ENCODE results near the gene ANO2.

Gene ANO2

DNA sequence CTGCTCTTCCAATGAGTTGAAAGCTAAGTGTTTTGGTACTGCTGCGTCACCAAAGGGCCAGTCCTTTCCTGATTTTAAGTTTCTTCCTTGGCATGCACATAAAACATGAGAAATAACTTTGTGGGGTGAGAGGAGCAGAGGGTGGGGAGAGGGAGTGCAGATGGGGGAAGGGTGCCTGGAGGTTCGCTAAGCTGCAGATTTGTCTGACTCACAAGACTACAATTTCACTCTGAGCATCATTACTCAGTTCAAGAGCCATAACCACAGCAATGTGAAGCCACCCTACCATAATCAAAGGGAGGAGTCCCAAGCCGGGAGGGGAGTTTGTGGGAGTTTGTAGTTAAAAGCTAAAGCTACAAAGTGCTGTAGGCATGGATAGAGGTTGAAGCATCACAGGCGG is 136.1 kb downstream of the ANO2 start:
- Histone ChIP-seq H3K18ac (ENCODE audit: low read depth in 1 of 2, low read length in 2 of 2) (no peak overlapping the region), H2BK5ac (ENCODE audit: low read depth, low read length, poor library complexity, severe bottlenecking) (no peak overlapping the region), H2BK120ac (ENCODE audit: low read depth, low read length) (no peak overlapping the region), H3K79me1 (replicated peaks; ENCODE audit: low read length, poor library complexity, severe bottlenecking) (no peaks in the 10 kb centered on the region), H3K4me3 (ENCODE audit: insufficient read depth in 1 of 2, low read depth in 1 of 2, low read length in 2 of 2) (no peak overlapping the region), H2AK5ac (ENCODE audit: low read length, severe bottlenecking) (no peak overlapping the region), H4K8ac (ENCODE audit: low read length) (no peak overlapping the region), H3K4me1 (ENCODE audit: control insufficient read depth, insufficient read depth, low read depth, low read length) (peaks cover 6% of the 10 kb centered on the region), H3K9me3 (ENCODE audit: control insufficient read depth, low read length) (no peaks in the 10 kb centered on the region), H3K4ac (ENCODE audit: low read depth in 1 of 2, low read length in 2 of 2) (no peak overlapping the region), H2BK15ac (ENCODE audit: low read depth, poor library complexity, severe bottlenecking) (no peak overlapping the region), H2BK12ac (ENCODE audit: low read length in 2 of 2) (no peak overlapping the region), H3K36me3 (ENCODE audit: control insufficient read depth in 1 of 2, insufficient read depth in 2 of 2, low read depth in 1 of 2, low read length in 2 of 2) (no peaks in the 10 kb centered on the region), H4K91ac (ENCODE audit: low read length) (no peak overlapping the region), H3K4me2 (ENCODE audit: low read length, poor library complexity, severe bottlenecking) (no peak overlapping the region), H3K27ac (ENCODE audit: low read length, poor library complexity, severe bottlenecking) (no peak overlapping the region), H3K23ac (ENCODE audit: low read length in 2 of 2) (no peak overlapping the region), H3K14ac (ENCODE audit: low read length in 2 of 2) (no peak overlapping the region), H2AFZ (ENCODE audit: low read depth, low read length) (no peak overlapping the region), H3K27me3 (ENCODE audit: control insufficient read depth in 1 of 2, insufficient read depth in 1 of 2, low read length in 2 of 2) (peaks cover 1 to 23% of the 10 kb centered on the region in 2 experiments), H3K9ac (ENCODE audit: low read length) (no peak overlapping the region)
- DNase-seq = peak; percentile 63
- WGBS = 57% methylated on average over 2 of the region's 4 CpGs

DNA sequence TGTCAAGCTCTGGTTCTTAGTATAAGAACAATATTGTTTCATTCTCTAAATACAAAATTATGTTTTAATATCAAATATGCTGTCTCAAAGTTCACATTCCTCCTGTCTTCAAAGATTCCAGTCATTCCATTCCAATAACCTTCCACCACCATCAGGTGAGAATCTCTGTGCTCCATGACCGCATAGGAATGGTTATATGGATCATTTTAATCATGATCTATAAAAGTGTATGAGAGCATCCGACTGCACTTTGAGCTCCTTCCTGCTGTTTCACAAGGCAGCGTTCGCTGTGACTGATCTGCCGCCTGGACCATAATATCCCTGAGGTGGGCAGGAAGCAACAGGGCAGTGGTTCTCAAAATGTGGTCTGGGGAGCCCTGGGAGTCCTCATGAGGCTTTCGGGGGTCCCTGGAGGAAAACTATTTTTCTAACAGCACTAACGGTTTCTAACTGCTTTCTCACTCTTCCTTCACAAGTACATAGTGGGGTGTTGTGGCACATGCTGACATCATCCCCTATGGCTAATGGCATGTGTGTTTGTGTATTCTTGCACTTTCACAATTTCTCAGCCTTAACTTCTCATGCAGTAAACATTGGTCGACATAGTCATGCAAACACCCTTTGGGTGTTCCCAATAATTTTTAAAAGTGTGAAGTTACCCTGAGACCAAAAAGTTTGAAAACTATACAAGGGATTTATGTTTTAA is 137.4 kb downstream of the ANO2 start:
- no peak overlapping the region for H2AK5ac ChIP-seq (ENCODE audit: low read length, severe bottlenecking)
- H2AFZ ChIP-seq (ENCODE audit: low read depth, low read length) = no peak overlapping the region
- H3K4me3 ChIP-seq (ENCODE audit: insufficient read depth in 1 of 2, low read depth in 1 of 2, low read length in 2 of 2) = no peak overlapping the region
- H3K27ac ChIP-seq (ENCODE audit: low read length, poor library complexity, severe bottlenecking) = no peak overlapping the region
- no peak overlapping the region for H3K4me2 ChIP-seq (ENCODE audit: low read length, poor library complexity, severe bottlenecking)
- no peak overlapping the region for H4K91ac ChIP-seq (ENCODE audit: low read length)
- DNase-seq = peak; percentile 14
- no peak overlapping the region for H2BK15ac ChIP-seq (ENCODE audit: low read depth, poor library complexity, severe bottlenecking)
- no peaks in the 10 kb centered on the region for H3K9me3 ChIP-seq (ENCODE audit: control insufficient read depth, low read length)
- peaks cover 6% of the 10 kb centered on the region for H3K4me1 ChIP-seq (ENCODE audit: control insufficient read depth, insufficient read depth, low read depth, low read length)
- H3K18ac ChIP-seq (ENCODE audit: low read depth in 1 of 2, low read length in 2 of 2) = no peak overlapping the region
- WGBS = 83% methylated on average over 6 of the region's 8 CpGs
- H3K9ac ChIP-seq (ENCODE audit: low read length) = no peak overlapping the region
- no peak overlapping the region for H3K4ac ChIP-seq (ENCODE audit: low read depth in 1 of 2, low read length in 2 of 2)
- no peak overlapping the region for H3K14ac ChIP-seq (ENCODE audit: low read length in 2 of 2)
- H3K79me1 ChIP-seq (replicated peaks; ENCODE audit: low read length, poor library complexity, severe bottlenecking) = no peaks in the 10 kb centered on the region
- peaks cover 3 to 36% of the 10 kb centered on the region in 2 experiments for H3K27me3 ChIP-seq (ENCODE audit: control insufficient read depth in 1 of 2, insufficient read depth in 1 of 2, low read length in 2 of 2)
- no peak overlapping the region for H4K8ac ChIP-seq (ENCODE audit: low read length)
- no peak overlapping the region for H2BK5ac ChIP-seq (ENCODE audit: low read depth, low read length, poor library complexity, severe bottlenecking)
- no peak overlapping the region for H2BK12ac ChIP-seq (ENCODE audit: low read length in 2 of 2)
- H3K36me3 ChIP-seq (ENCODE audit: control insufficient read depth in 1 of 2, insufficient read depth in 2 of 2, low read depth in 1 of 2, low read length in 2 of 2) = no peaks in the 10 kb centered on the region
- no peak overlapping the region for H3K23ac ChIP-seq (ENCODE audit: low read length in 2 of 2)
- no peak overlapping the region for H2BK120ac ChIP-seq (ENCODE audit: low read depth, low read length)

DNA sequence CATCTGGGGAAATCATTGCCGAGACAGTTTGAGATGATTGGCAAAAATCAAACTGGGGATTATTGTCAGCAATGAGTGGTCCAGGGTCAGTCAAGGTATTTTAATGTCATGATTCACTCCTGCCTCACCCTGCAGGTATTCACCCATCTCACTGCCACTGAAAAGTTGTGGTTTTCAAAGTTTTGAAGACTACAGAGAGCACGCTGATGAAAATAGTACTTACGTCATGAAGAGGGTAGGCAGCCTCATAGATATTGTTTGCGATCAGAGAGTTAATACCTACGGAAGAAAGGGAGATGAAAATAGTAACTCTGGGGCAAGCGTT is 138.0 kb downstream of the ANO2 start:
- Histone ChIP-seq H3K9ac (ENCODE audit: low read length) (no peak overlapping the region), H2AFZ (ENCODE audit: low read depth, low read length) (no peak overlapping the region), H3K27ac (ENCODE audit: low read length, poor library complexity, severe bottlenecking) (no peak overlapping the region), H2AK5ac (ENCODE audit: low read length, severe bottlenecking) (no peak overlapping the region), H2BK15ac (ENCODE audit: low read depth, poor library complexity, severe bottlenecking) (no peak overlapping the region), H3K4ac (ENCODE audit: low read depth in 1 of 2, low read length in 2 of 2) (no peak overlapping the region), H2BK12ac (ENCODE audit: low read length in 2 of 2) (no peak overlapping the region), H3K36me3 (ENCODE audit: control insufficient read depth in 1 of 2, insufficient read depth in 2 of 2, low read depth in 1 of 2, low read length in 2 of 2) (no peaks in the 10 kb centered on the region), H2BK120ac (ENCODE audit: low read depth, low read length) (no peak overlapping the region), H3K14ac (ENCODE audit: low read length in 2 of 2) (no peak overlapping the region), H3K9me3 (ENCODE audit: control insufficient read depth, low read length) (no peaks in the 10 kb centered on the region), H3K18ac (ENCODE audit: low read depth in 1 of 2, low read length in 2 of 2) (no peak overlapping the region), H3K23ac (ENCODE audit: low read length in 2 of 2) (no peak overlapping the region), H3K27me3 (ENCODE audit: control insufficient read depth in 1 of 2, insufficient read depth in 1 of 2, low read length in 2 of 2) (peaks cover 9 to 40% of the 10 kb centered on the region in 2 experiments), H3K4me1 (ENCODE audit: control insufficient read depth, insufficient read depth, low read depth, low read length) (peaks cover 6% of the 10 kb centered on the region), H4K8ac (ENCODE audit: low read length) (no peak overlapping the region), H3K79me1 (replicated peaks; ENCODE audit: low read length, poor library complexity, severe bottlenecking) (no peaks in the 10 kb centered on the region), H3K4me3 (ENCODE audit: insufficient read depth in 1 of 2, low read depth in 1 of 2, low read length in 2 of 2) (no peak overlapping the region), H2BK5ac (ENCODE audit: low read depth, low read length, poor library complexity, severe bottlenecking) (no peak overlapping the region), H4K91ac (ENCODE audit: low read length) (no peak overlapping the region), H3K4me2 (ENCODE audit: low read length, poor library complexity, severe bottlenecking) (no peak overlapping the region)
- DNase-seq = no peak
- WGBS = 94% methylated on average over 6 of the region's 6 CpGs

DNA sequence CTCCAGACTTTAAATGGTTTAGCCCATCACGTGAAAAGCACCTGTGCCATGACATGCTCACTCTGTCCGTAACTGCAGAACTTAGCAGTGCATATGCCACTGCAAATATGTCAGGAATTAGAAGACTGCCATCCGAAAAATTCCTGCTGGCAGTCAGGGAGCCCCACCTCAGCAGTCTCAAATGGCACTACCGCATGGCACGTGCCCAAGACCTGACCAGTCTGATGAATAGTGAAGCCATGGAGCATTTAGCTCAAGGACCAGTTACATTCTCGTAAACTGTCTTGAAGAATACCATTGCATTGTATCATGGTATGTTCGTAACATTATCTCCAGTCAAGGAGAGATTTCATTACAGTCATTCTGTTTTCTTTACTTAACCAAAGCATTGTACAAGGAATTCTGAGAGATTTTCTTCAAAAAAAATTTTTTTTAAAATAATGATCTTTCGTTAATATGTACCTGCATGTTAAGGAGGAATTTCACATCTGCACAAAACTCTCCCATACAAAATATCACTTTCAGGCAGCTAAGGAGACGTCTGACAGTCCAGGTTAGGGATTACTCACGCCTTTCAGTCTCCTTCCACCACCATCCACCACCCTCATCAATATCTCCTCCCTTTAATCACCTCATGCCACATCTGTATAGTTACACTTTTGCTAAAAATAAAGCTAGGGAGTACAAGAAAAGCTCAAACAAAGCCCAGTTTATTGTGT is 138.5 kb downstream of the ANO2 start:
- no peak overlapping the region for H3K4me3 ChIP-seq (ENCODE audit: insufficient read depth in 1 of 2, low read depth in 1 of 2, low read length in 2 of 2)
- no peak overlapping the region for H4K8ac ChIP-seq (ENCODE audit: low read length)
- H2BK5ac ChIP-seq (ENCODE audit: low read depth, low read length, poor library complexity, severe bottlenecking) = no peak overlapping the region
- no peak overlapping the region for H4K91ac ChIP-seq (ENCODE audit: low read length)
- H3K4ac ChIP-seq (ENCODE audit: low read depth in 1 of 2, low read length in 2 of 2) = no peak overlapping the region
- no peak overlapping the region for H2BK15ac ChIP-seq (ENCODE audit: low read depth, poor library complexity, severe bottlenecking)
- H3K14ac ChIP-seq (ENCODE audit: low read length in 2 of 2) = no peak overlapping the region
- H2AK5ac ChIP-seq (ENCODE audit: low read length, severe bottlenecking) = no peak overlapping the region
- no peak overlapping the region for H2BK120ac ChIP-seq (ENCODE audit: low read depth, low read length)
- H3K9me3 ChIP-seq (ENCODE audit: control insufficient read depth, low read length) = no peaks in the 10 kb centered on the region
- H3K4me1 ChIP-seq (ENCODE audit: control insufficient read depth, insufficient read depth, low read depth, low read length) = peaks cover 6% of the 10 kb centered on the region
- H3K4me2 ChIP-seq (ENCODE audit: low read length, poor library complexity, severe bottlenecking) = no peak overlapping the region
- H3K9ac ChIP-seq (ENCODE audit: low read length) = no peak overlapping the region
- no peak overlapping the region for H3K23ac ChIP-seq (ENCODE audit: low read length in 2 of 2)
- no peak overlapping the region for H2AFZ ChIP-seq (ENCODE audit: low read depth, low read length)
- DNase-seq = no peak
- peak overlapping the region; percentile 4 for H3K27ac ChIP-seq (ENCODE audit: low read length, poor library complexity, severe bottlenecking)
- peaks cover 10 to 43% of the 10 kb centered on the region in 2 experiments for H3K27me3 ChIP-seq (ENCODE audit: control insufficient read depth in 1 of 2, insufficient read depth in 1 of 2, low read length in 2 of 2)
- no peaks in the 10 kb centered on the region for H3K36me3 ChIP-seq (ENCODE audit: control insufficient read depth in 1 of 2, insufficient read depth in 2 of 2, low read depth in 1 of 2, low read length in 2 of 2)
- no peaks in the 10 kb centered on the region for H3K79me1 ChIP-seq (replicated peaks; ENCODE audit: low read length, poor library complexity, severe bottlenecking)
- H2BK12ac ChIP-seq (ENCODE audit: low read length in 2 of 2) = no peak overlapping the region
- H3K18ac ChIP-seq (ENCODE audit: low read depth in 1 of 2, low read length in 2 of 2) = no peak overlapping the region
- 71% methylated on average over 9 of the region's 10 CpGs for WGBS

Data from mesenchymal stem cell (in vitro differentiated cells and primary cell).